Panc1 (cell line): ENCODE results near the gene UBAC2. TPM values are rescaled to one million over a fixed set of nuclear protein-coding genes. Genes with fewer than 3 reads are reported as not detected.

Experiments used
- ATAC-seq: fragments of 200-7000 bp; cut with Tn5 transposase; 2 replicates; pipeline ENCODE4 v1.9.1; 2020; ENCODE audit warnings: mild to moderate bottlenecking, moderate library complexity
- BruUV-seq: library from RNA; stranded (reverse); fragments of 400-500 nt; replicated peaks from 2 replicates; lab custom pipeline; 2021; lab: Mats Ljungman, UMichigan
- CTCF ChIA-PET: fragments of 300-600 bp; sonication (Branson Sonifier 250); formaldehyde crosslinking; loops from one replicate; lab custom pipeline; 2022; ENCODE audit warnings: antibody characterized with exemption; lab: Charles Lee
- POLR2A ChIA-PET: fragments of 300-600 bp; sonication (Branson Sonifier 250); formaldehyde crosslinking; loops from one replicate; lab custom pipeline; 2022; ENCODE audit warnings: antibody characterized with exemption; lab: Charles Lee
- DNase-seq: peaks from one replicate; pipeline ENCODE4 v3.0.0-alpha.2; 2010; ENCODE audit warnings: low read depth, low spot score
- H3K27ac ChIP-seq: 2 replicates; pipeline ENCODE4 v1.5.1; 2011; ENCODE audit warnings: mild to moderate bottlenecking, low read length, inconsistent platforms
- H3K27me3 ChIP-seq: fragments of 200-500 bp; sonication (Bioruptor generic); 2 replicates; pipeline ENCODE4 v1.6.0; 2014; ENCODE audit warnings: low read length, inconsistent platforms; ENCODE audit not compliant: control insufficient read depth, insufficient read depth
- H3K36me3 ChIP-seq: fragments of 200-500 bp; sonication (Bioruptor generic); 2 replicates; pipeline ENCODE4 v1.5.1; 2014; ENCODE audit warnings: inconsistent platforms, mild to moderate bottlenecking, low read length, moderate library complexity; ENCODE audit not compliant: control insufficient read depth, insufficient read depth
- H3K4me1 ChIP-seq: 2 replicates; pipeline ENCODE4 v1.5.1; 2011; ENCODE audit warnings: inconsistent platforms, mild to moderate bottlenecking, low read length, moderate library complexity; ENCODE audit not compliant: control insufficient read depth, insufficient read depth
- H3K4me3 ChIP-seq, 2 experiments: 2 replicates each; pipeline ENCODE4 v1.5.1; 2011 to 2012; ENCODE audit warnings: low read depth in 2 of 2, low read length in 2 of 2, mild to moderate bottlenecking in 2 of 2, inconsistent platforms in 1 of 2, moderate library complexity in 1 of 2
- H3K9me3 ChIP-seq: fragments of 200-500 bp; sonication (Bioruptor generic); 2 replicates; pipeline ENCODE4 v1.5.1; 2014; ENCODE audit warnings: low read depth, mild to moderate bottlenecking, inconsistent platforms, low read length, moderate library complexity; ENCODE audit not compliant: control insufficient read depth, insufficient read depth
- POLR2AphosphoS5 ChIP-seq: IDR thresholded peaks from 2 replicates; pipeline ENCODE4 v1.6.1; 2012; ENCODE audit warnings: mild to moderate bottlenecking, low read depth, low read length, moderate library complexity
- SIN3A ChIP-seq: IDR thresholded peaks from 2 replicates; pipeline ENCODE4 v1.6.1; 2012; ENCODE audit warnings: low read depth, mild to moderate bottlenecking, low read length, moderate library complexity, borderline replicate concordance; ENCODE audit not compliant: insufficient read depth
- TCF7L2 ChIP-seq: IDR thresholded peaks from 2 replicates; pipeline ENCODE4 v1.6.1; 2011; ENCODE audit warnings: mild to moderate bottlenecking, low read depth, low read length, inconsistent platforms
- in situ Hi-C: cut with HindIII; loops from 2 replicates; pipeline ENCODE4 v1.10.0; 2016; ENCODE audit warnings: low sequenced_read_pairs, low pct_unique_long_range_greater_than_20kb
- intact Hi-C: fragments of 100-400 bp; cut with micrococcal nuclease; formaldehyde crosslinking; loops from one replicate; pipeline ENCODE4 v1.10.0; 2022; ENCODE audit not compliant: unreplicated experiment
- total RNA-seq: library from RNA; stranded (reverse); gene quantifications from one replicate; pipeline ENCODE4 v1.2.1, GENCODE V29; 2021; ENCODE audit not compliant: unreplicated experiment
- TF ChIP-seq, protein P1 (sequence below), 2 experiments: IDR thresholded peaks; 2 replicates each; pipeline ENCODE4 v1.6.1; 2011 to 2012; ENCODE audit warnings: low read depth in 2 of 2, control low read depth in 1 of 2, low read length in 1 of 2, mild to moderate bottlenecking in 1 of 2, moderate library complexity in 1 of 2; ENCODE audit not compliant: insufficient read depth in 1 of 2
- TF ChIP-seq, protein P2 (sequence below): fragments of 450-650 bp; IDR thresholded peaks from 2 replicates; pipeline ENCODE4 v1.5.1; 2017; ENCODE audit warnings: mild to moderate bottlenecking

Gene UBAC2
- total RNA-seq, 1 experiment from 2014 or later, result 40.8 TPM

DNA sequence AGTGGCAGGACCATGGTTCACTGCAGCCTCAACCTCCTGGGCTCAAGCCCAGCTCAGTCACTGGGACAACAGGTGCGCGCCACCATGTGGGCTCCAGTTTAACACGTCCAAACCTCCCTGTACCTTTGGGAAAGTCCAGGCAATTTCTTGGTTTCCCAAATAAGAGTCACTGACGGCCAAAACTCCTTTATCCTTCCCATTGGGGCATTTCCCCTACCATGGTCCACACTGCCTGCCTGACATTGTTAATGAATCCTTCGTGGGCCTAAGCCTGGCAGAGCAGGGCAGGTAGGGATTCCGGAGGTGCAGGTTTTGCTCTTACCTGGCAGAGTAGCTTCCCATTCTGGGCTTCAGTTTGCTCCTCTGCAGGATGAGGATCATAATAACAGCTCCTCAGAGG is 234.5 kb downstream of the UBAC2 start:
- no TSS peak for BruUV-seq
- Histone ChIP-seq H3K9me3 (no peaks in the 10 kb centered on the region), H3K4me3 (no peak overlapping the region), H3K27ac (no peak overlapping the region), H3K36me3 (no peaks in the 10 kb centered on the region), H3K27me3 (no peaks in the 10 kb centered on the region), H3K4me1 (peaks cover 5% of the 10 kb centered on the region; the same call in 1 of the 2 replicates)
- in situ Hi-C loops (no loop called here), intact Hi-C loops (no loop called here)
- no peak for ATAC-seq
- ChIA-PET CTCF (interaction anchor here (0.6 to 1.6 kb wide), 2 partner anchors 11 to 259 kb away, joined by 6 to 9 read pairs; no protein-coding TSS in a partner anchor), POLR2A (no interaction called here)
- no peak for DNase-seq
- TF ChIP-seq SIN3A, result no peak
- no peak for TF ChIP-seq POLR2AphosphoS5
- no peak for TF ChIP-seq TCF7L2
- TF ChIP-seq, protein P1, sequence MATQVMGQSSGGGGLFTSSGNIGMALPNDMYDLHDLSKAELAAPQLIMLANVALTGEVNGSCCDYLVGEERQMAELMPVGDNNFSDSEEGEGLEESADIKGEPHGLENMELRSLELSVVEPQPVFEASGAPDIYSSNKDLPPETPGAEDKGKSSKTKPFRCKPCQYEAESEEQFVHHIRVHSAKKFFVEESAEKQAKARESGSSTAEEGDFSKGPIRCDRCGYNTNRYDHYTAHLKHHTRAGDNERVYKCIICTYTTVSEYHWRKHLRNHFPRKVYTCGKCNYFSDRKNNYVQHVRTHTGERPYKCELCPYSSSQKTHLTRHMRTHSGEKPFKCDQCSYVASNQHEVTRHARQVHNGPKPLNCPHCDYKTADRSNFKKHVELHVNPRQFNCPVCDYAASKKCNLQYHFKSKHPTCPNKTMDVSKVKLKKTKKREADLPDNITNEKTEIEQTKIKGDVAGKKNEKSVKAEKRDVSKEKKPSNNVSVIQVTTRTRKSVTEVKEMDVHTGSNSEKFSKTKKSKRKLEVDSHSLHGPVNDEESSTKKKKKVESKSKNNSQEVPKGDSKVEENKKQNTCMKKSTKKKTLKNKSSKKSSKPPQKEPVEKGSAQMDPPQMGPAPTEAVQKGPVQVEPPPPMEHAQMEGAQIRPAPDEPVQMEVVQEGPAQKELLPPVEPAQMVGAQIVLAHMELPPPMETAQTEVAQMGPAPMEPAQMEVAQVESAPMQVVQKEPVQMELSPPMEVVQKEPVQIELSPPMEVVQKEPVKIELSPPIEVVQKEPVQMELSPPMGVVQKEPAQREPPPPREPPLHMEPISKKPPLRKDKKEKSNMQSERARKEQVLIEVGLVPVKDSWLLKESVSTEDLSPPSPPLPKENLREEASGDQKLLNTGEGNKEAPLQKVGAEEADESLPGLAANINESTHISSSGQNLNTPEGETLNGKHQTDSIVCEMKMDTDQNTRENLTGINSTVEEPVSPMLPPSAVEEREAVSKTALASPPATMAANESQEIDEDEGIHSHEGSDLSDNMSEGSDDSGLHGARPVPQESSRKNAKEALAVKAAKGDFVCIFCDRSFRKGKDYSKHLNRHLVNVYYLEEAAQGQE (IDR thresholded peaks at IDR 0.05; ENCODE audit: insufficient read depth in 1 of 2, low read depth in 2 of 2, low read length in 1 of 2), result no peak
- TF ChIP-seq, protein P2, sequence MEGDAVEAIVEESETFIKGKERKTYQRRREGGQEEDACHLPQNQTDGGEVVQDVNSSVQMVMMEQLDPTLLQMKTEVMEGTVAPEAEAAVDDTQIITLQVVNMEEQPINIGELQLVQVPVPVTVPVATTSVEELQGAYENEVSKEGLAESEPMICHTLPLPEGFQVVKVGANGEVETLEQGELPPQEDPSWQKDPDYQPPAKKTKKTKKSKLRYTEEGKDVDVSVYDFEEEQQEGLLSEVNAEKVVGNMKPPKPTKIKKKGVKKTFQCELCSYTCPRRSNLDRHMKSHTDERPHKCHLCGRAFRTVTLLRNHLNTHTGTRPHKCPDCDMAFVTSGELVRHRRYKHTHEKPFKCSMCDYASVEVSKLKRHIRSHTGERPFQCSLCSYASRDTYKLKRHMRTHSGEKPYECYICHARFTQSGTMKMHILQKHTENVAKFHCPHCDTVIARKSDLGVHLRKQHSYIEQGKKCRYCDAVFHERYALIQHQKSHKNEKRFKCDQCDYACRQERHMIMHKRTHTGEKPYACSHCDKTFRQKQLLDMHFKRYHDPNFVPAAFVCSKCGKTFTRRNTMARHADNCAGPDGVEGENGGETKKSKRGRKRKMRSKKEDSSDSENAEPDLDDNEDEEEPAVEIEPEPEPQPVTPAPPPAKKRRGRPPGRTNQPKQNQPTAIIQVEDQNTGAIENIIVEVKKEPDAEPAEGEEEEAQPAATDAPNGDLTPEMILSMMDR, result no peak

DNA sequence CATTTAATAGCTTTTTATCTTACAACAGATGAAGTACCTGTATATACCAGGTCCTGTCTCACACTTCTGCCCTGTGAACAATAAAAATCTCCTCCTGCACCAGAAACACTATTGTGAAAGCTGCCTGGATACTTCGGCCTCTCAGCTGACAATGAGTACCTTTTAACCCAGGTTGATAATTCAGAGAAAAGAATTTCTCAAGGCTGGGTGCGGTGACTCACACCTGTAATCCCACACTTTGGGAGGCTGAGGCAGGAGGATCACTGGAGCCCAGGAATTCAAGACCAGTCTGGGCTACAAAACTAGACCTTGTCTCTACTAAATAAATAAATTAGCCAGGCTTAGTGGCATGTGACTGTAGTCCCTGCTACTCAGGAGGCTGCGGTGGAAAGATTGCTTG is 235.3 kb downstream of the UBAC2 start:
- DNase-seq (no peak), ATAC-seq (no peak)
- no peak for TF ChIP-seq POLR2AphosphoS5
- TF ChIP-seq, protein P2, result no peak
- no peak for TF ChIP-seq TCF7L2
- TF ChIP-seq, protein P1 (IDR thresholded peaks at IDR 0.05; ENCODE audit: insufficient read depth in 1 of 2, low read depth in 2 of 2, low read length in 1 of 2), result no peak
- TF ChIP-seq SIN3A, result no peak
- in situ Hi-C loops (no loop called here), intact Hi-C loops (loop anchor here (2.0 kb wide), 2 partner anchors 167 to 259 kb away; no protein-coding TSS in a partner anchor)
- POLR2A ChIA-PET, result no interaction called here
- no TSS peak for BruUV-seq
- no peak overlapping the region for H3K4me3 ChIP-seq
- CTCF ChIA-PET, result interaction anchor here (0.6 to 1.6 kb wide), 4 partner anchors 12 to 259 kb away, joined by 3 to 9 read pairs (median 4); no protein-coding TSS in a partner anchor
- no peak overlapping the region for H3K27ac ChIP-seq
- H3K36me3 ChIP-seq, result no peaks in the 10 kb centered on the region
- H3K4me1 ChIP-seq, result peaks cover 5% of the 10 kb centered on the region; the same call in 1 of the 2 replicates
- H3K27me3 ChIP-seq, result no peaks in the 10 kb centered on the region
- H3K9me3 ChIP-seq, result no peaks in the 10 kb centered on the region
